ENCODE data around the gene OPCML.

GRCh38 chr11:133414506-133414905 is 117.8 kb downstream of the OPCML start:
- TF ChIP-seq TAF1 (IDR thresholded peaks at IDR 0.05; ENCODE audit: low read depth) (no peak), EP300 (conservative IDR thresholded peaks at IDR 0.05; ENCODE audit: poor library complexity, severe bottlenecking) (no peak)
- TF ChIP-seq, protein P1, sequence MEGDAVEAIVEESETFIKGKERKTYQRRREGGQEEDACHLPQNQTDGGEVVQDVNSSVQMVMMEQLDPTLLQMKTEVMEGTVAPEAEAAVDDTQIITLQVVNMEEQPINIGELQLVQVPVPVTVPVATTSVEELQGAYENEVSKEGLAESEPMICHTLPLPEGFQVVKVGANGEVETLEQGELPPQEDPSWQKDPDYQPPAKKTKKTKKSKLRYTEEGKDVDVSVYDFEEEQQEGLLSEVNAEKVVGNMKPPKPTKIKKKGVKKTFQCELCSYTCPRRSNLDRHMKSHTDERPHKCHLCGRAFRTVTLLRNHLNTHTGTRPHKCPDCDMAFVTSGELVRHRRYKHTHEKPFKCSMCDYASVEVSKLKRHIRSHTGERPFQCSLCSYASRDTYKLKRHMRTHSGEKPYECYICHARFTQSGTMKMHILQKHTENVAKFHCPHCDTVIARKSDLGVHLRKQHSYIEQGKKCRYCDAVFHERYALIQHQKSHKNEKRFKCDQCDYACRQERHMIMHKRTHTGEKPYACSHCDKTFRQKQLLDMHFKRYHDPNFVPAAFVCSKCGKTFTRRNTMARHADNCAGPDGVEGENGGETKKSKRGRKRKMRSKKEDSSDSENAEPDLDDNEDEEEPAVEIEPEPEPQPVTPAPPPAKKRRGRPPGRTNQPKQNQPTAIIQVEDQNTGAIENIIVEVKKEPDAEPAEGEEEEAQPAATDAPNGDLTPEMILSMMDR (IDR thresholded peaks at IDR 0.05; ENCODE audit: poor library complexity, severe bottlenecking), result no peak
- TF ChIP-seq, protein P2, sequence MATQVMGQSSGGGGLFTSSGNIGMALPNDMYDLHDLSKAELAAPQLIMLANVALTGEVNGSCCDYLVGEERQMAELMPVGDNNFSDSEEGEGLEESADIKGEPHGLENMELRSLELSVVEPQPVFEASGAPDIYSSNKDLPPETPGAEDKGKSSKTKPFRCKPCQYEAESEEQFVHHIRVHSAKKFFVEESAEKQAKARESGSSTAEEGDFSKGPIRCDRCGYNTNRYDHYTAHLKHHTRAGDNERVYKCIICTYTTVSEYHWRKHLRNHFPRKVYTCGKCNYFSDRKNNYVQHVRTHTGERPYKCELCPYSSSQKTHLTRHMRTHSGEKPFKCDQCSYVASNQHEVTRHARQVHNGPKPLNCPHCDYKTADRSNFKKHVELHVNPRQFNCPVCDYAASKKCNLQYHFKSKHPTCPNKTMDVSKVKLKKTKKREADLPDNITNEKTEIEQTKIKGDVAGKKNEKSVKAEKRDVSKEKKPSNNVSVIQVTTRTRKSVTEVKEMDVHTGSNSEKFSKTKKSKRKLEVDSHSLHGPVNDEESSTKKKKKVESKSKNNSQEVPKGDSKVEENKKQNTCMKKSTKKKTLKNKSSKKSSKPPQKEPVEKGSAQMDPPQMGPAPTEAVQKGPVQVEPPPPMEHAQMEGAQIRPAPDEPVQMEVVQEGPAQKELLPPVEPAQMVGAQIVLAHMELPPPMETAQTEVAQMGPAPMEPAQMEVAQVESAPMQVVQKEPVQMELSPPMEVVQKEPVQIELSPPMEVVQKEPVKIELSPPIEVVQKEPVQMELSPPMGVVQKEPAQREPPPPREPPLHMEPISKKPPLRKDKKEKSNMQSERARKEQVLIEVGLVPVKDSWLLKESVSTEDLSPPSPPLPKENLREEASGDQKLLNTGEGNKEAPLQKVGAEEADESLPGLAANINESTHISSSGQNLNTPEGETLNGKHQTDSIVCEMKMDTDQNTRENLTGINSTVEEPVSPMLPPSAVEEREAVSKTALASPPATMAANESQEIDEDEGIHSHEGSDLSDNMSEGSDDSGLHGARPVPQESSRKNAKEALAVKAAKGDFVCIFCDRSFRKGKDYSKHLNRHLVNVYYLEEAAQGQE (IDR thresholded peaks at IDR 0.05; ENCODE audit: borderline replicate concordance), result no peak
